GM21423 (cell line): Measurements from ENCODE around the gene KDELR1.

Experiments
- ATAC-seq: cut with Tn5 transposase; IDR thresholded peaks from one replicate; pipeline ENCODE4 v1.9.1; 2021; ENCODE audit warnings: mild to moderate bottlenecking, moderate library complexity; ENCODE audit not compliant: unreplicated experiment

Gene KDELR1

DNA sequence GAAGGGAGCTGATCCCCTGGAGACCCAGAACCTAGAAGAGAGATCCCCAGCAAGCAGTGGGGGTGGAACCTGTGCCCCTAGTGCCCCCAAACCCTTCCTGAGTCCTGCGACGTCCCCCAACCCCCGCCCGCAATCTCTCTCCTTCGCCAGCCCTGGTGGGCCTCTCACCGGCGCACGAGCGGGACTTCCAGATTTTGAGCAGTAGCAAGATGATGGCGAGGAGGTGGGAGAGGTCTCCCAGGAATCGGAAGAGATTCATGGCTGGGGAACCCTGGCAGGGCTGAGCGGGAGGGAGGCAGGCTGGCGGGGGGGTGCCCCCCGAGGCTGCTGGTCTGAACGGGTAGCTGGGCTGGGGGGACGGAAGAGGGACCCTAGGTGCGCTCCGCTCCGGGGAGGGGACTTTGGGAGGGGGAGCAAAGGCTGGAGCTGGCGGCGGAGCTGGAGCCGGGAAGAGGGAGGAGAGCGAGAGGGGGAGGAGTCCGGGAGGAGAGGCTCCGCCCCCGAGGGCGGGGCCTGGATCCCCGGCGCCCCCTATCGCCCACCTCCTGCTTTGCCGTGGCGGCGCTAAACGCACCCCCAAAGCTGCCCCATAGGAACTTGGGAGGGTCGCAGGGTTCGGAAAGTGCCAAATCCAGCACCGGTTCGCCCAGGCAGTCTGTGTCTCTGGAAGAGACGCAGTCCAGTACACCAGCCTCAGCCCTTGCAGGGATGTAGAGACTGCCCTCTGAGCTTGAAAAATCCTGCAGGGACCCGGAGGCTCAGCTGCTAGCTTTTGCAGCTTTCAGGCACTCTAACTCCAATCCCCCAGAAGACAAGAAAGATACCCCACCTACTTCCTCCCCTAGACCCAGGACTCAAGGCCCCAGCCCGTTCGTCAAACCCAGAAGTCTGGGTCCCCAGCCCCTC, at the start of gene KDELR1:
TSS of gene KDELR1 (minus strand) at position 452 of the 906 bp plus-strand sequence. CDS start at position 259, 193 bp downstream.
- ATAC-seq = peak; percentile 71

DNA sequence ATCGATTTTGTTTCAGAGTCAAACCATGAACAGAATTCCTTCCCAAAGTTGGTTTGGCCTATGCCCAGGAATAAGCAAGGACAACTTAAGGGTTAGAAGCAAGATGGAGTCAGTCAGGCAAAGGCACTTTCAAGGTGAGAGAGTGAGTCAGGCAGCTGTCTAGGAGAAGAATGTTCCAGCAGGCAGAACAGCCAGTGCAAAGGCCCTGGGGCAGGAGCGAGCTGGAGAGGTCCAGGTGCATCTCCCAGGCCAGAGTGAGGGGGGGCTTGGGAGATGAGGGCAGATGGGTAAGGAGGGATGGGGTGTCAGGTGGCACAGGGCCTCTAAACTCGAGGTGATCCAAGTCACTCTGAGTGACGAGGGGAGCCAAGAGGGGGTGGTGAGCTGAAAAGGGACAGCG, 45.2 kb upstream of the KDELR1 start:
- ATAC-seq = no peak

- no peak for ATAC-seq
Observed at GRCh38 chr19:48433337-48433736, 42.0 kb upstream of the KDELR1 start.

GRCh38 chr19:48428670-48429069, 37.3 kb upstream of the KDELR1 start:
- no peak for ATAC-seq

DNA sequence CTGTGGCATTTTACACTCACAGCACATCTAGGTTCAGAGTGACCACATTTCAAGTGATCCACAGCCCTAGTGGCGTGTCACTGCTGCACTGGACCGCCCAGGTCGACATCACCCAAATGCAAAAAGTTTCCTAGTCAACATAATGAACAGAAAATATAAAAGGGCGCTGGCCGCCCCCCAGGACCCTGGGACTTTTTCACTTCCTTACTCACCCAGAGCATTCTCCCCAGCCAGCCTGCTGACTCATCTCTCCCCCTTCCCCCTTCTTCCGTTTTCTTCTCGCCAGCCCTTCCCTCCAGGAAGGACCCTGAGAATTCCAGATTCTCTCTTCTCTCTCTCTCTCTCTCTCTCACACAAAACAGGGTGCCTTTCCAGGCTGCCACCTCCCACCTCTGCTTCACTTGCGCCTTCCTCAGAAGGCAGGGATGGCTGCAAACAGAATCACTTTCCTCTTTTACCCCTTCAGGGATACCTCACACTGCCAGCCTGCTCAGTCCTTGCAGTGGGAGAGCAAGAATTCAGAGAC, 33.4 kb upstream of the KDELR1 start:
- ATAC-seq = no peak

DNA sequence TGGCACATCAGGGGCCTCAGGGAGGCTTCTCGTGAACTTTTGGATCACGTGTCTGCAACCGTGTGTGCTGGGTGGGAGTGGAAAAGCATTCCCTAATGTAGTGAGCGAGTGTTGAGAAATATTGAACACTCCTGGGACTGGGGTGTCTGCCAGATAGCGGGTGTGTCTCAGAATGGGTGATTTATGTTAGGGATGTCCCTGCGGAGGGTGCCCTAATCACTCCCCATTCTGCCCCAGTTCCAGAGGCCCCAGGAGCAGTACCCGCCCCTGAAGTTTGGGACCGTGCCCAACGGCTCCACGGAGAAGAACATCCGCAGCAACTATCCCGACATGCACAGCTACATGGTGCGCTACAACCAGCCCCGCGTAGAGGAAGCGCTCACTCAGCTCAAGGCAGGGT, 30.2 kb upstream of the KDELR1 start:
- no peak for ATAC-seq

- ATAC-seq = no peak
Observed at GRCh38 chr19:48419158-48419920, 28.0 kb upstream of the KDELR1 start.

DNA sequence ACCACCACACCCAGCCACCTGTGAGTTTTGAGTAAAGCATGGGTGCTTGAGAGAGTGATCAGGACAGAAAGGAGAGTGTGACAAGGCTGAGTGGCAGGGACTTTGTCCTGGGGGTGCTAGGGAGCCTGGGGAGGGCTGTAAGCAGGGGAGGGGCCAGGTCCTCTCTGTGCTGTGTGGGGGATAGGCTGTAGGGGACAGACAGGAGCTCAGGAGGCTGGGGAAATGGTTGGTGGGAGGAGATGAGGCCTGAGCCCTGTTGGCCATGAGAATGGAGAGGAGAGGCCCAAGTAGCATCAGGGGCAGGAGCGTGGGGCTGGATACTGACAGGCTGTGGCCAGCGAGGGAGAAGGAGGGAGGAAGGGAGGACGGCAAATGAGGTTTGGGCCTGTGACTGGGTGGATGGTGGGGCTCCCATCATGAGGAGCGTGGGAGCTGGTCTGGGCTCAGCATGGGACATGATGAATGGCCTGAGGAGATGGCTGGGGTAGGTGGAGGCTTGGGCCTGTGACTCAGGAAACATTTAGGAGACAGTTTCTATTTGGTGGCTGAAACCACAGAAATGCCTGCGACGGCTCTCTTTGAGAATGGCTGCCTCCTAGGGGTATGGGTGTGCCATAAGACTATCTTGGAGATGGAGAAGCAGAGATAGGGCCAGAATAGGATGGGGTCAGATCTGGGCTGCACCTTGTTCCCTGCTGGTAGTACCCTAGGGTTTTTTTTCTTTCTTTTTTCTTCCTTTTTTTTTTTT, 27.1 kb upstream of the KDELR1 start:
- ATAC-seq = no peak

GRCh38 chr19:48417421-48417820, 26.1 kb upstream of the KDELR1 start:
- ATAC-seq = no peak

DNA sequence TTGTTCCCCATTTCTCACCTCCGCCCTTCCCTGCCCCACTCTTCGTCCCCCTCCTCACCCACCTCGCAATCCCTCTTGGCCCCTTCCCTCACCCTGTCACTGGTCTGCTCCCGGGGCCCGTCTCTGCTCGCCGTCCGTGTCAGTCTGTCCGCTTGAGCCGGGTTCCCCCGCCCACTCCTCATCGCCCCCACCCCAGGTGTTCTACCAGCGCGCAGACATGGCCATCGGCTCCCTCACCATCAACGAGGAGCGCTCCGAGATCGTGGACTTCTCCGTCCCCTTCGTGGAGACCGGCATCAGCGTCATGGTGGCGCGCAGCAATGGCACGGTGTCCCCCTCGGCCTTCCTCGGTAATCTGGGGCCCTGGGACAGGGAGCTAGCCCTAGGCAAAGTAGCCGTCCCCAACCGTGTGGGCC, 24.5 kb upstream of the KDELR1 start:
- no peak for ATAC-seq

- no peak for ATAC-seq
Observed at GRCh38 chr19:48415395-48415794, 24.0 kb upstream of the KDELR1 start.

- ATAC-seq = no peak
Observed at GRCh38 chr19:48413879-48414587, 22.7 kb upstream of the KDELR1 start.

DNA sequence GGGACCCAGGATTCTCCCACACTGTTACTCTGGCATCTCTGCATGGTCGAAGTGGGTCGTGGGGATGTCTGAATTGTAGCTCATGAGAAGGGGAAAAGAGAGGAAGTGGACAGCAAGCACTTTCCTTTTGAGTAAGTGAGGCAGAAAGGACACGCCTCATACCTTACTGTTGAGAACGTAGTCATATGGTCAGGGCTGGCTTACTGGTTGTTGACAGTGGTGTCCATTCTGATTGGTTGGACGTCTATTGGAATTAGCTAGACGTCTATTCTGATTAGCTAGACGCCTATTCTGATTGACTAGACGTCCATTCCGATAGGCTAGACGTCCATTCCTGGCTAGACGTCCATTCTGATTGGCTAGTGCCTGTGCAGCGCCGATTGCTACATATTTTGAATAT, 14.5 kb upstream of the KDELR1 start:
- no peak for ATAC-seq

GRCh38 chr19:48405010-48405659, 13.8 kb upstream of the KDELR1 start:
- ATAC-seq = no peak

DNA sequence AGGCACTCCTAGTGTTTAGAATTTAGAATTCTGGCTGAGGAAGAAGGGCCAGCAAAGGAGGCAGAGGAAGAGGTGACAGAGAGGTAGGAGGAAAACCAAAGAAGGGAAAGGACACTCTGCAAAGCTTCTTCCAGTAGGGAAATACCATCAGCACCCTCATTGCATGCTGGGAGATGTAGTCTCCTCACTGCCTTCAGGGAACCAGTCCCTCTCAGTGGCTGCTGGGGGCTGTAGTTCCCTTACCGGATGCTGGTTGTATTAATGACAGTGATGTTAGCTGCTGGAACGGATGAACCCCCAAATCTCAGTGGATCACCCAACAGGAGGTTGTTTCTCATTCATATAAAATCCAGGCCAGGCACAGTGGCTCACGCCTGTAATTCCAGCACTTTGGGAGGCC, 12.3 kb upstream of the KDELR1 start:
- peak; percentile 70 for ATAC-seq

- no peak for ATAC-seq
Observed at GRCh38 chr19:48401287-48401686, 9.9 kb upstream of the KDELR1 start.

- ATAC-seq = no peak
Observed at GRCh38 chr19:48400018-48400742, 8.8 kb upstream of the KDELR1 start.

DNA sequence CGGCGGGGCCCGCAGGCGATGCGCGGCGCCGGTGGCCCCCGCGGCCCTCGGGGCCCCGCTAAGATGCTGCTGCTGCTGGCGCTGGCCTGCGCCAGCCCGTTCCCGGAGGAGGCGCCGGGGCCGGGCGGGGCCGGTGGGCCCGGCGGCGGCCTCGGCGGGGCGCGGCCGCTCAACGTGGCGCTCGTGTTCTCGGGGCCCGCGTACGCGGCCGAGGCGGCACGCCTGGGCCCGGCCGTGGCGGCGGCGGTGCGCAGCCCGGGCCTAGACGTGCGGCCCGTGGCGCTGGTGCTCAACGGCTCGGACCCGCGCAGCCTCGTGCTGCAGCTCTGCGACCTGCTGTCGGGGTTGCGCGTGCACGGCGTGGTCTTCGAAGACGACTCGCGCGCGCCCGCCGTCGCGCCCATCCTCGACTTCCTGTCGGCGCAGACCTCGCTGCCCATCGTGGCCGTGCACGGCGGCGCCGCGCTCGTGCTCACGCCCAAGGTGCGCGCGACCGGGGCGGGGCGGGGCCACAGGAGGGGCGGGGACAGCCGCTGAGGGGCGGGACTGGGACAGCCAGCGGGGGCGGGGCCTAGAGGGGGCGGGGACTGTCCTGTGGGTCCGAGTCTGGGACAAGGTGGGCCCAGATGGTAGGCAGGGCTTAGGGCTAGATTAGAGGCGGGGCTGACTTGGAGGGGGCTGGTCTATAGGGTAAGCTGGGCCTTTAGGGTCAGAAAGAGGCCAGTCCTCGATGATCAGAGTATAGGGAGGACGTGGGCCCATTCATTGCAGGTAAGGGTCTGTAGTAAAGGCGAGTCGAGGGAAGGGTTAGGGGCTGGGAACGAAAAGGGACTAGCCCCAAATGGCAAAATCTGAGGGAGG, 7.3 kb upstream of the KDELR1 start:
- no peak for ATAC-seq

GRCh38 chr19:48398102-48398374, 6.7 kb upstream of the KDELR1 start:
- no peak for ATAC-seq
